Mesendoderm (in vitro differentiated cells): ENCODE data around the gene ANKFN1.

Experiments
- DNase-seq: peaks from one replicate; pipeline ENCODE4 v3.0.0; 2013
- H2AK5ac ChIP-seq: 2 replicates; pipeline ENCODE4 v1.6.1; 2013; ENCODE audit warnings: low read length, inconsistent platforms
- H2BK120ac ChIP-seq: 2 replicates; pipeline ENCODE4 v1.6.1; 2013; ENCODE audit warnings: low read depth, mild to moderate bottlenecking, low read length, moderate library complexity, mixed read lengths
- H2BK15ac ChIP-seq: replicated peaks from 2 replicates; pipeline ENCODE4 v1.6.1; 2013; ENCODE audit warnings: low read depth, mild to moderate bottlenecking, moderate library complexity
- H2BK5ac ChIP-seq: 2 replicates; pipeline ENCODE4 v1.6.1; 2013; ENCODE audit warnings: low read length, inconsistent platforms
- H3K18ac ChIP-seq: 2 replicates; pipeline ENCODE4 v1.6.1; 2013; ENCODE audit warnings: mild to moderate bottlenecking, low read length, mixed read lengths
- H3K23ac ChIP-seq: one replicate; pipeline ENCODE4 v1.6.1; 2013; ENCODE audit warnings: low read length
- H3K27ac ChIP-seq: 2 replicates; pipeline ENCODE4 v1.5.1; 2013; ENCODE audit warnings: low read depth, mild to moderate bottlenecking, inconsistent platforms, low read length, moderate library complexity
- H3K27me3 ChIP-seq: 2 replicates; pipeline ENCODE4 v1.6.1; 2013; ENCODE audit warnings: low read length, control low read depth, mild to moderate bottlenecking, inconsistent platforms; ENCODE audit not compliant: insufficient read depth, poor library complexity
- H3K36me3 ChIP-seq: 2 replicates; pipeline ENCODE4 v1.6.1; 2013; ENCODE audit warnings: low read length, inconsistent platforms; ENCODE audit not compliant: control insufficient read depth, insufficient read depth
- H3K4ac ChIP-seq: one replicate; pipeline ENCODE4 v1.6.1; 2013; ENCODE audit warnings: low read depth, mild to moderate bottlenecking, low read length, moderate library complexity
- H3K4me1 ChIP-seq: 2 replicates; pipeline ENCODE4 v1.6.1; 2013; ENCODE audit warnings: low read depth, low read length, inconsistent platforms; ENCODE audit not compliant: control insufficient read depth
- H3K4me2 ChIP-seq: 2 replicates; pipeline ENCODE4 v1.6.1; 2013; ENCODE audit warnings: low read length
- H3K4me3 ChIP-seq: 2 replicates; pipeline ENCODE4 v1.5.1; 2013; ENCODE audit warnings: mild to moderate bottlenecking, low read length
- H3K56ac ChIP-seq: one replicate; pipeline ENCODE4 v1.6.1; 2013; ENCODE audit warnings: low read length
- H3K79me1 ChIP-seq: 2 replicates; pipeline ENCODE4 v1.6.1; 2013; ENCODE audit warnings: low read length, inconsistent platforms
- H3K79me2 ChIP-seq: 2 replicates; pipeline ENCODE4 v1.6.1; 2013; ENCODE audit warnings: mild to moderate bottlenecking, low read length; ENCODE audit not compliant: control insufficient read depth, insufficient read depth
- H3K9ac ChIP-seq: 2 replicates; pipeline ENCODE4 v1.6.1; 2013; ENCODE audit warnings: low read length, inconsistent platforms
- H4K5ac ChIP-seq: one replicate; pipeline ENCODE4 v1.6.1; 2013; ENCODE audit warnings: low read length
- H4K8ac ChIP-seq: one replicate; pipeline ENCODE4 v1.6.1; 2013; ENCODE audit warnings: low read depth, mild to moderate bottlenecking, control low read depth, low read length, moderate library complexity
- WGBS: extraction: QIAGEN DNeasy Blood & Tissue Kit; methylation state at CpG from one replicate; pipeline ENCODE4 v1.1.7; 2013; ENCODE audit warnings: low lambda C conversion rate, missing lambda C conversion rate; ENCODE audit not compliant: insufficient coverage; ENCODE audit errors: extremely low coverage; 5-methylcytosine and 5-hydroxymethylcytosine counted together

Gene ANKFN1

DNA sequence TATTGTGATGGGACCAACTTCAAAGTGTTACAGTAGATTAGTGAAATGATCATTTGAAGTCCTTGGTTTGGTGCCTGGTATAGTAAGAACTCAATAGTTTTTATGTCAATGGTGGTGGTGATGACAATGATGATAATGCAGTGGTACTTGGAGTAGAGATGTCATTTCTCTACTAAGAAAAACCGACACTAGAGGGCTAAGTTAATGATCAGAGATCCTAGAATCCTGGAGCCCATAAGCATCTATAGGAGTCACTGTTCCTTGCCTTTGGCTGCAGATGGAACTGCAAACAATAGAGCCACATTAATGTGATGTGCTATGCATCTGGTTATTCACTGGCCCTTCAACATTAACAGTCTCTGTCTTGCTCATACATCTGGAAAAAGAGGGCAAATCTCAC is 103.8 kb downstream of the ANKFN1 start:
- Histone ChIP-seq H4K5ac (no peak overlapping the region), H3K27me3 (no peaks in the 10 kb centered on the region), H3K36me3 (no peaks in the 10 kb centered on the region), H2AK5ac (no peak overlapping the region), H3K79me2 (no peaks in the 10 kb centered on the region), H3K18ac (no peak overlapping the region), H3K4me2 (no peak overlapping the region), H3K56ac (no peak overlapping the region), H2BK120ac (no peak overlapping the region), H3K27ac (no peak overlapping the region), H4K8ac (no peak overlapping the region), H3K4ac (no peak overlapping the region), H3K23ac (no peak overlapping the region), H3K4me3 (no peak overlapping the region), H2BK5ac (no peak overlapping the region), H3K4me1 (no peaks in the 10 kb centered on the region), H3K9ac (no peak overlapping the region), H3K79me1 (no peaks in the 10 kb centered on the region), H2BK15ac (no peak overlapping the region)
- WGBS = no CpG with 5 or more reads among the region's 1 CpG
- peak; percentile 27 for DNase-seq

DNA sequence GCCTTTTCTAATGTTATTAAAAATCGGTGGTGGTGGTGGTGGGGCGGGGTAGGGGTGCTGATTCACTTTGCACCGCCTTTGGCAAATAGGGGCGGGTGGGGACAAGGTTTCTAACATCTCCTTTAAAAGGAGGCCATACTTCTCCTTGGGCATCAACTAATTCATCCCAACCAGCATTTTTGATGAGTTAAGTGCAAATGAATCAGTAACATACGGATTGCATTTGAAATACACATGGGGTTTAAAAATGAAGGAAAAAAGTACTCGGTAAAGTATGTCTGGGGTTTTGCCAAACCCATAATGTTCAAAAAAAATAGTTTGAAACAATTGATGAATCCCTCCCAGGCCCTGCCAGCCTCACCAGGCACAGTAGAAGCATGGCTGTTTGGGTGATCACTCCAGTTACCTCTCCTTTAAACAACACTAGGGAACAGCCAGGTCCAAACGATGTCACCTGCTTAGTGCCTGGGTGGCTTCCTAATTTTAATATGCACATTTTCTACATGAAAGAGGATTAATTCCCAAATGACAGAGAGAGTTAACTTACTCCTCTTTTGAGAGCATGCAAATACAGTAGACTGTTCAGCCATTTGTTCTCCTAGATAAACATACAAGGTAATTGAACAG is 107.2 kb downstream of the ANKFN1 start:
- Histone ChIP-seq H3K27ac (no peak overlapping the region), H2BK120ac (no peak overlapping the region)
- no CpG with 5 or more reads among the region's 7 CpGs for WGBS

DNA sequence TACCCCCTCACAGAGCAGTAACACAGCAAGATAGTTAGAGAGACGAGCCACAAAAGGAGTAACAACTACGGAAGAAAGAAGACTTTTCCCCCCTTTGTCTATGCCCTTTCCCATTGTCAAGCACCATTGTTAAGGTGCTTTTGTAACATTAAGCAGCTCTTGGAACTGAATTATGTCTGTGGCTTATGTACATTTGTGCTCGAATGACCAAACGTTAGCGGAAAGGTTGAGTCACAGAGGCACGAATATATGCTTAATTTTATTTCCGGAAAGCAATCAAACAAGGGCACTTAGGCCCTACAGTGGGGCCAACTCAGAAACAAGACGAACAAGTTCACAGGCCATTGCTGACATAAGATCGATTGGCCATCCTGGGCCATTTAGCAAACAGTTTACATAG is 109.5 kb downstream of the ANKFN1 start:
- H2BK15ac ChIP-seq = no peak overlapping the region
- no peak overlapping the region for H3K4me2 ChIP-seq
- no peak overlapping the region for H2AK5ac ChIP-seq
- H3K27me3 ChIP-seq = no peaks in the 10 kb centered on the region
- H3K9ac ChIP-seq = no peak overlapping the region
- H3K4ac ChIP-seq = no peak overlapping the region
- H2BK120ac ChIP-seq = no peak overlapping the region
- H3K27ac ChIP-seq = no peak overlapping the region
- H3K56ac ChIP-seq = no peak overlapping the region
- no peak overlapping the region for H4K5ac ChIP-seq
- no peaks in the 10 kb centered on the region for H3K4me1 ChIP-seq
- no peak overlapping the region for H2BK5ac ChIP-seq
- H4K8ac ChIP-seq = no peak overlapping the region
- no peaks in the 10 kb centered on the region for H3K79me1 ChIP-seq
- H3K36me3 ChIP-seq = no peaks in the 10 kb centered on the region
- H3K18ac ChIP-seq = no peak overlapping the region
- no peak overlapping the region for H3K4me3 ChIP-seq
- no peak for DNase-seq
- H3K23ac ChIP-seq = no peak overlapping the region
- no peaks in the 10 kb centered on the region for H3K79me2 ChIP-seq
- WGBS = no CpG with 5 or more reads among the region's 9 CpGs

More for the DNA sequence above, 107.2 kb downstream of the ANKFN1 start:
- Histone ChIP-seq H4K5ac (no peak overlapping the region), H2AK5ac (no peak overlapping the region), H3K36me3 (no peaks in the 10 kb centered on the region), H3K9ac (no peak overlapping the region), H4K8ac (no peak overlapping the region), H3K56ac (no peak overlapping the region), H3K4ac (no peak overlapping the region), H3K4me3 (no peak overlapping the region), H3K23ac (no peak overlapping the region), H3K4me2 (no peak overlapping the region), H3K18ac (no peak overlapping the region), H3K4me1 (no peaks in the 10 kb centered on the region), H2BK15ac (no peak overlapping the region), H2BK5ac (no peak overlapping the region), H3K79me2 (no peaks in the 10 kb centered on the region), H3K27me3 (no peaks in the 10 kb centered on the region), H3K79me1 (no peaks in the 10 kb centered on the region)
- no peak for DNase-seq

DNA sequence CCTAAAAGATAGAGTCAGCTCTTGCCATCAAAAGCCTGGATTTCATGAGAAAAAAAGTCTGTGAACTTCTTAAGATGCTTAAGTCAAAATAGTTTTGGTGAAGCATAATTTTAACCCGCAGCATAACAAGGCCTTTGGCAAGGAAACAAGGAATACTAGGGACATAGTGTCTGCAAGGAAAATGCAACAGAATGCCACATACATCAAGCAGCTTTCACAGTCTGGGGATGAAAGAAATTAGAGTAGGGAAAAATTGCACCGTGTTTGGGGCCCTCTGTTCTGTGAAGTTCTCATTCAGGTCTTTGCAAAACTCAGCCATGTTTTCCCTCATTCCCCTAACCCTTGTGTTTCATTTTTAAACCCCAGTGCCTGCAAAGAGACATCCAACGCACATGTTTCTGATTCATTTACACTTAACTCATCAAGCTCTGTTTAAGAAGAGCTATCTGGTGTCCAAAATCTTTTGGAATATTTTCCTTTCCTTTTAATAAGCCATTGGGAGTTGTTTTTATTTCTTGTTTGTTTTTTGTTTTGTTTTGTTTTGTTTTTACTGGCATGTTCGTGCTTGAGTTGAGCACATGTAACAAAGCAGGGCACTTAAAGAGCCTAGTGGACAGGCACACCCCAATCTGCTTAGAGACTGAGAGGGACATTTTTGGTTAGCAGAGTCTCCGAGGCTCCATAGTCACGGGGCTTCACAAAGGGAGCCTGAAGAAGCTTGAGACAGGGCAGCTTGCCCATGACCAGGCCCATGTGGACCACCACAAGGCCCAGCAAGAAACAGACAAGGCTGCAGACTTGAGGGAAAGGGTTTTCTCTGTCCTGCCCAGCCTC is 116.5 kb downstream of the ANKFN1 start:
- H3K27me3 ChIP-seq = no peaks in the 10 kb centered on the region
- no peak overlapping the region for H3K23ac ChIP-seq
- H3K18ac ChIP-seq = no peak overlapping the region
- H4K5ac ChIP-seq = no peak overlapping the region
- no peaks in the 10 kb centered on the region for H3K4me1 ChIP-seq
- H3K27ac ChIP-seq = no peak overlapping the region
- WGBS = no CpG with 5 or more reads among the region's 6 CpGs
- H3K36me3 ChIP-seq = no peaks in the 10 kb centered on the region
- no peak overlapping the region for H3K56ac ChIP-seq
- no peak overlapping the region for H3K9ac ChIP-seq
- no peak overlapping the region for H3K4me3 ChIP-seq
- no peak overlapping the region for H3K4ac ChIP-seq
- H3K79me2 ChIP-seq = no peaks in the 10 kb centered on the region
- H2BK5ac ChIP-seq = no peak overlapping the region
- H4K8ac ChIP-seq = no peak overlapping the region
- no peak overlapping the region for H2AK5ac ChIP-seq
- no peaks in the 10 kb centered on the region for H3K79me1 ChIP-seq
- no peak for DNase-seq
- H3K4me2 ChIP-seq = no peak overlapping the region
- no peak overlapping the region for H2BK15ac ChIP-seq
- H2BK120ac ChIP-seq = no peak overlapping the region

DNA sequence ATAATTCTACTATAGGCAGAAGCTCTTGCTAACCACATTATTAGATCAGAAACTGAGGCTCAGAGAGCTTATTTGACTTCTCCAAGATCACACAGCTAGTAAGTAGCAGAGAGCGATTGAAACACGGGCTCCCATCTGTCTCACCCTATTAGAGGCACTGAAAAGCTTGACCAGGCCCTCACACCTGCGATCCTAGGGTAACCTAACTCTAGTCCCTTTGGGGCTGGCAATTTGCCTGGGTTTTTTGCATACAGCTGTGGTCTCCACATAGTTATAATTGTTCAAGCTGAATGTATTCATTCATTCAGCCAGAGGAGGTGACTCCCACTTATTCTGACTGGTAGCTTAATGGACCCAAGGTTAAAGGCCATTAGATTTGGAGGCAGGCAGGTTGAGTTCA is 121.2 kb downstream of the ANKFN1 start:
- Histone ChIP-seq H3K4ac (no peak overlapping the region), H2BK120ac (no peak overlapping the region), H3K4me3 (no peak overlapping the region), H3K9ac (no peak overlapping the region), H3K18ac (no peak overlapping the region), H2BK5ac (no peak overlapping the region), H2AK5ac (no peak overlapping the region), H4K5ac (no peak overlapping the region), H3K27ac (no peak overlapping the region), H3K79me1 (no peaks in the 10 kb centered on the region), H3K23ac (no peak overlapping the region), H4K8ac (no peak overlapping the region), H2BK15ac (no peak overlapping the region), H3K56ac (no peak overlapping the region), H3K27me3 (no peaks in the 10 kb centered on the region), H3K79me2 (no peaks in the 10 kb centered on the region), H3K36me3 (no peaks in the 10 kb centered on the region), H3K4me2 (no peak overlapping the region), H3K4me1 (no peaks in the 10 kb centered on the region)
- WGBS = no CpG with 5 or more reads among the region's 3 CpGs
- no peak for DNase-seq
